ENCODE results near the gene AGAP3. TPM values are rescaled to one million over a fixed set of nuclear protein-coding genes. Genes with fewer than 3 reads are reported as not detected.

Gene AGAP3
- total RNA-seq, 4 donors from 2014 or later = 54.9 to 74.4 (median 63.8) TPM

DNA sequence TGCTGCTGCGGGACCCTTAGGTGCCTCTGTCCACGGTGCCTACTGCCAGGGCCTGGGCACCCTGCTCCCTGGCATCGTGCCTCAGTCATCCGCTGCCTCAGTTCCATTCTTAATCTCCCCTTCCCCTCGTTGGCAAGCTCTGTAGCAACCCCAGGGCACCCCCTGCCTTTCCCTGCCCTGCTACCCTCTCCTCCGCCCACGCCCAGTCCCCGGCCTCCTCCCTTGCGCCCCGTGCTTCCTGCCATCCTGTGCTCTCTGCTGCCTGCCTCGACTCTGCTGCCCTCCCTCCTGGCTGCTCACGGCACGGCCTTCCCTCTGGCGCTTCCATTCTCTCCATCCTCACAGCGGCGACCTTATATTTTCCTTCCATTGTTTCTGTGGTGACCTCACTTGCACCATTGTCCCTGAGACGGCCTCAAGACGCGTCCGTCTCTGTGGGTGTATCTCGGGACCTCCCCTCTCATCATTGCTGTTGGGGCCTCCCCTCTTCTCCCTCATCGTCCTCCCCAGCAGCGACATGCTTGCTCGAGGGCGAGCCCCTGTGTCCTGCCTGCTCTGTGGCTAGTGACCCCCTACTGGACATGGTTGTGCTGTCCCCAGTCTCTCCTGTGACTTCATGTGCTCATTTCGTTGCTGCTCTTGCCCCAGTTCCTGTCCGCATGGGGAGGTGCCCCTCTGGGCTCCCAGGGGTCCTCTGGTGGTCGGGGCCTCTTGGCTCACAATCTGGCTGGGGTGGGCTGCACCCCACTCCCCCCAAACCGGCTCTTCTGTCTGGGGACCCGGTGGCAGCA is 35.3 kb downstream of the AGAP3 start:
- Histone ChIP-seq H3K27ac (no peak overlapping the region), H3K36me3 (peaks cover 0 to 15% (median 4%) of the 10 kb centered on the region in 4 donors)
- intact Hi-C loops (cut with DNase I; ENCODE audit: low total_unique reads) = loop anchor here (5.0 to 10.0 kb wide), 2 partner anchors 46 to 183 kb away; partner anchors contain the start of gene GBX1

DNA sequence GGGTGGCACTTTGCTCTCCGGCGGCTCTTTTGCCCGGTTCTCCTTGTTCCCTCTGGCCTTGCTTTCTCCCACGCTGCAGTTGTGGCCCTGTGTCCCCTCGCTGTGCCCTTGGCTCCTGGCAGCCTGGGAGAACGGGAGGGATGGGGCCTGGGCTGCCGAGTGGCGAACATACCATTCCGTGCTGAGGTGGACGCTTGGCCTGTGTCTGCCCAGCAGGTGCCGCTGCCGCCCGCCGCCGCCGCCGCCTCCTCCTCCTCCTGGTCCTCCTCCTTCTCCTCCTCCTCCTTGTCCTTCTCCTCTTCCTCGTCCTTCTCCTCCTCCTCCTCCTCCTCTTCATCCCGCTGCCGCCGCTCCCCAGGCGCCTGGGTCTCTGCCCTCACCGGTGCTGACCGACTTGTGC is 36.0 kb downstream of the AGAP3 start:
- intact Hi-C loops (cut with DNase I; ENCODE audit: low total_unique reads) = loop anchor here (5.0 to 10.0 kb wide), 2 partner anchors 45 to 183 kb away; partner anchors contain the start of gene GBX1
- Histone ChIP-seq H3K27ac (no peak overlapping the region), H3K36me3 (peaks cover 0 to 15% (median 4%) of the 10 kb centered on the region in 4 donors), H3K4me3 (no peak overlapping the region), H3K27me3 (no peaks in the 10 kb centered on the region), H3K4me1 (peaks cover 0 to 25% (median 19%) of the 10 kb centered on the region in 4 donors), H3K9me3 (no peaks in the 10 kb centered on the region)
- in situ Hi-C loops (cut with MboI; ENCODE audit: low pct_ligation_motif_present in 1 of 4, low pct_unique_long_range_greater_than_20kb in 1 of 4, low sequenced_read_pairs in 3 of 4) = loop anchor here in 1 of 4 donors (10.0 kb wide), 1 partner anchor 53 kb away; no protein-coding TSS in a partner anchor
- 87% methylated on average over 24 of the region's 24 CpGs; no CpG with 5 or more reads in 1 of the 2 donors for WGBS, 2 donors (ENCODE audit: low coverage in 1 of 2)
- no peak for DNase-seq
- no peak for TF ChIP-seq EP300 (IDR thresholded peaks at IDR 0.05; ENCODE audit: low read depth)
- TF ChIP-seq POLR2AphosphoS5 (IDR thresholded peaks at IDR 0.05) = no peak
- TF ChIP-seq, protein P1, sequence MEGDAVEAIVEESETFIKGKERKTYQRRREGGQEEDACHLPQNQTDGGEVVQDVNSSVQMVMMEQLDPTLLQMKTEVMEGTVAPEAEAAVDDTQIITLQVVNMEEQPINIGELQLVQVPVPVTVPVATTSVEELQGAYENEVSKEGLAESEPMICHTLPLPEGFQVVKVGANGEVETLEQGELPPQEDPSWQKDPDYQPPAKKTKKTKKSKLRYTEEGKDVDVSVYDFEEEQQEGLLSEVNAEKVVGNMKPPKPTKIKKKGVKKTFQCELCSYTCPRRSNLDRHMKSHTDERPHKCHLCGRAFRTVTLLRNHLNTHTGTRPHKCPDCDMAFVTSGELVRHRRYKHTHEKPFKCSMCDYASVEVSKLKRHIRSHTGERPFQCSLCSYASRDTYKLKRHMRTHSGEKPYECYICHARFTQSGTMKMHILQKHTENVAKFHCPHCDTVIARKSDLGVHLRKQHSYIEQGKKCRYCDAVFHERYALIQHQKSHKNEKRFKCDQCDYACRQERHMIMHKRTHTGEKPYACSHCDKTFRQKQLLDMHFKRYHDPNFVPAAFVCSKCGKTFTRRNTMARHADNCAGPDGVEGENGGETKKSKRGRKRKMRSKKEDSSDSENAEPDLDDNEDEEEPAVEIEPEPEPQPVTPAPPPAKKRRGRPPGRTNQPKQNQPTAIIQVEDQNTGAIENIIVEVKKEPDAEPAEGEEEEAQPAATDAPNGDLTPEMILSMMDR (IDR thresholded peaks at IDR 0.05) = no peak
- TF ChIP-seq POLR2A (IDR thresholded peaks at IDR 0.05) = no peak

More for the DNA sequence above, 35.3 kb downstream of the AGAP3 start:
- no peak for TF ChIP-seq EP300 (IDR thresholded peaks at IDR 0.05; ENCODE audit: low read depth)
- TF ChIP-seq, protein P1 (IDR thresholded peaks at IDR 0.05) = no peak
- DNase-seq = no peak
- Histone ChIP-seq H3K4me3 (no peak overlapping the region), H3K4me1 (peaks cover 0 to 18% (median 14%) of the 10 kb centered on the region in 4 donors), H3K27me3 (no peaks in the 10 kb centered on the region), H3K9me3 (no peaks in the 10 kb centered on the region)
- in situ Hi-C loops (cut with MboI; ENCODE audit: low pct_ligation_motif_present in 1 of 4, low pct_unique_long_range_greater_than_20kb in 1 of 4, low sequenced_read_pairs in 3 of 4) = loop anchor here in 1 of 4 donors (10.0 kb wide), 1 partner anchor 53 kb away; no protein-coding TSS in a partner anchor
- WGBS, 2 donors (ENCODE audit: low coverage in 1 of 2) = 82 to 88% methylated on average over 17 to 30 of the region's 30 CpGs

DNA sequence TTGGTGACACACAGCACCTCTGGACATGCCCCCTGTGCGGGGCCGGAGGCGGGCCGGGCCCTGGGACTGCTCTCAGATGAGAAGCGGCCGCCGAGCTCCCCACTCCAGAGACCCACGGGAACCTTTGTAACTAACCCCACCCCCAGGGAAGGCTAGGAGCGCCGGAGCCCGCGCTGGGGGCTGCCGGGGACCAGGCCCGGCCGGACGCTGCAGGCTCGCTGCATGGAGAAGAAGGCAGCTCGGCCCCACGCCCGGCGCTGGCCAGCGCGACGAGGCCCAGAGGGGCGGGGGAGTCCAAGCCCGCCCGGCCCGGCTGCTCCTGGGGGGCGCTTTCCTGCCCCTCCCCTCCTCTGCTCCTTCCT is 36.5 kb downstream of the AGAP3 start:
- Histone ChIP-seq H3K27me3 (no peaks in the 10 kb centered on the region), H3K4me1 (peaks cover 0 to 25% (median 19%) of the 10 kb centered on the region in 4 donors), H3K4me3 (no peak overlapping the region), H3K9me3 (no peaks in the 10 kb centered on the region), H3K36me3 (peaks cover 0 to 15% (median 4%) of the 10 kb centered on the region in 4 donors), H3K27ac (no peak overlapping the region)
- WGBS, 2 donors (ENCODE audit: low coverage in 1 of 2) = 95% methylated on average over 29 of the region's 29 CpGs; no CpG with 5 or more reads in 1 of the 2 donors
- TF ChIP-seq POLR2A (IDR thresholded peaks at IDR 0.05) = no peak
- no peak for TF ChIP-seq POLR2AphosphoS5 (IDR thresholded peaks at IDR 0.05)
- TF ChIP-seq, protein P1 (IDR thresholded peaks at IDR 0.05) = no peak
- TF ChIP-seq EP300 (IDR thresholded peaks at IDR 0.05; ENCODE audit: low read depth) = no peak
- intact Hi-C loops (cut with DNase I; ENCODE audit: low total_unique reads) = loop anchor here (5.0 to 10.0 kb wide), 2 partner anchors 45 to 182 kb away; partner anchors contain the start of gene GBX1
- no peak for DNase-seq
- in situ Hi-C loops (cut with MboI; ENCODE audit: low pct_ligation_motif_present in 1 of 4, low pct_unique_long_range_greater_than_20kb in 1 of 4, low sequenced_read_pairs in 3 of 4) = loop anchor here in 1 of 4 donors (10.0 kb wide), 1 partner anchor 52 kb away; no protein-coding TSS in a partner anchor

DNA sequence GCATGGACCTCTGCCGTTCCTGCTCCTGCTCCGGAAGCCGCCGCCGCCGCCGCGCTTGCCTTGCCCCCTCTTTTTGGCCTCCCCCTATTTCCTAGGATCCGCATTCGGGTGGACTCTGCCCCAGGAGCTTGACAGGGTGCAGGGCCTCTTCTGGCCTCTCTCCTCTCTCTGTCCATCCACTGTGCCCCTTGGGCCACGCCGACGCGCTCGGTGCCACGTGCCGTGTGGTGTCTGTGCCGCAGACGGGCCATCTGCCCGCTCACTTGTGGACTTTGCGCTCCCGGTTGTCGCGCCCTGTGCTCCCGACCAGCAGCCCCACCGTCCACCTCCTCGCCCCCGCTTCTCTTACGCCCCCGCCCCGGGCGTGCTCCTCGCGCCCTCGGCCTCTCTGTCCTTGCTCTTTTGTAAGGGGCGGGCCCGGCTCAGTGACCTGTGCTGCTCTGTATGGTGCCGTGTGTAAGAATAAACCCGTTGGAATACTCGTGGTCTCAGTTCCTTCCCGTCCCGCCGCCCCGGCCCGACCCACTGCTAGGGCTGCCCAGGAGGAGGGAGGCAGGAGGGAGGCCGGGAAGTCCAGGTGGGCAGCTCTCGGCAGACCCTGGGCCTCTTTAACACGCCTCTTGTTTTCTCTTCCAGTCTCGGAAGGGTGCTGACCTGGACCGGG is 37.0 kb downstream of the AGAP3 start:
- peaks cover 0 to 15% (median 4%) of the 10 kb centered on the region in 4 donors for H3K36me3 ChIP-seq
- in situ Hi-C loops (cut with MboI; ENCODE audit: low pct_ligation_motif_present in 1 of 4, low pct_unique_long_range_greater_than_20kb in 1 of 4, low sequenced_read_pairs in 3 of 4) (loop anchor here in 1 of 4 donors (10.0 kb wide), 1 partner anchor 52 kb away; no protein-coding TSS in a partner anchor), intact Hi-C loops (cut with DNase I; ENCODE audit: low total_unique reads) (loop anchor here (5.0 to 10.0 kb wide), 2 partner anchors 44 to 182 kb away; partner anchors contain the start of gene GBX1)

More for the DNA sequence above, 37.0 kb downstream of the AGAP3 start:
- no peak for DNase-seq
- Histone ChIP-seq H3K4me1 (peaks cover 0 to 25% (median 19%) of the 10 kb centered on the region in 4 donors), H3K4me3 (no peak overlapping the region), H3K9me3 (no peaks in the 10 kb centered on the region), H3K27me3 (no peaks in the 10 kb centered on the region), H3K27ac (no peak overlapping the region)
- TF ChIP-seq POLR2AphosphoS5 (IDR thresholded peaks at IDR 0.05) (no peak), POLR2A (IDR thresholded peaks at IDR 0.05) (no peak), EP300 (IDR thresholded peaks at IDR 0.05; ENCODE audit: low read depth) (no peak)
- TF ChIP-seq, protein P1 (IDR thresholded peaks at IDR 0.05) = no peak
- 90 to 100% methylated on average over 1 to 49 of the region's 50 CpGs for WGBS, 2 donors (ENCODE audit: low coverage in 1 of 2)
